Neutrophil (primary cell): Measurements from ENCODE around the gene CLEC14A.

Experiments used
- H3K27ac ChIP-seq: fragments of 200-600 bp; sonication (generic); 2 replicates; pipeline ENCODE4 v1.5.1; 2016; ENCODE audit warnings: mild to moderate bottlenecking, moderate library complexity
- H3K27me3 ChIP-seq: fragments of 200-600 bp; sonication (generic); 2 replicates; pipeline ENCODE4 v1.6.0; 2016; ENCODE audit warnings: mild to moderate bottlenecking
- H3K36me3 ChIP-seq: fragments of 200-600 bp; sonication (generic); 2 replicates; pipeline ENCODE4 v1.5.1; 2017
- H3K4me1 ChIP-seq, 2 experiments: fragments of 200-600 bp in 1 of 2; sonication (generic) in 1 of 2; 1 replicate in 1 of 2; 2 replicates in 1 of 2; pipeline versions ENCODE4 v1.5.1 to v1.6.1; 2013 to 2016; ENCODE audit warnings: low read depth in 1 of 2, low read length in 1 of 2, mild to moderate bottlenecking in 1 of 2, moderate library complexity in 1 of 2; ENCODE audit not compliant: control insufficient read depth in 1 of 2, insufficient read depth in 1 of 2
- H3K4me3 ChIP-seq, 2 experiments: fragments of 200-600 bp in 1 of 2; sonication (generic) in 1 of 2; 1 replicate in 1 of 2; 2 replicates in 1 of 2; pipeline ENCODE4 v1.5.1; 2013 to 2016; ENCODE audit warnings: low read depth in 1 of 2, low read length in 1 of 2, mild to moderate bottlenecking in 1 of 2, moderate library complexity in 1 of 2
- H3K9me3 ChIP-seq: fragments of 200-600 bp; sonication (generic); 2 replicates; pipeline ENCODE4 v1.5.1; 2016
- CTCF ChIP-seq: fragments of 200-600 bp; sonication (generic); IDR thresholded peaks from 2 replicates; pipeline ENCODE4 v1.5.1; 2016; ENCODE audit warnings: antibody characterized with exemption

The CLEC14A gene

DNA sequence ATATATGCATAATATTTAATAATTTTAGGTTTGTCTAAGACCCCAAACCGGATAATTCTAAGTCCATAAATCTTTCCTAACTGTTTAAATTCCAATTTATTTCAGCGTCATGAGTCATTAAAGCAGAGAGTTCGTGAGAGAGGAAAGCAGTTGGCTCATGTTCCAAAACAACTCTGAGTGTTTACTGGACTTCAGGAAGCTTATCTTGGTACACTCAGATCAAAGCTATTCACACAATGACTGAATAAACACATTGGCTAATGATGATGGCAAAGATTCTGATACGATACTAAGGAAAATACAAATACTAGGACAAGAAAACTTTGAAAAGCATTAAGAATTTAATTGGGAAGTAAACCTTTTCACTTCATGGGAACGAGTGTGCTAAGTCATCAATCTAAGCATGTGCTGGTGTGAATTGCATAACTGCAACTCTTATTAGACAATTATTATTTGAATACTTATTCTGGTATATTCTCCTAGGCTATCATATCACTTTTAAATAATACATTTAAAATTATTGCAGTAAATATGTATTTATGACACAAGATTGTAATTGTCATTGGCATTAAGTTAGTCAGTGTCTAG lies 34.8 kb upstream of the CLEC14A start:
- Histone ChIP-seq H3K4me3 (no peak overlapping the region), H3K36me3 (no peaks in the 10 kb centered on the region), H3K9me3 (no peaks in the 10 kb centered on the region), H3K27ac (no peak overlapping the region), H3K27me3 (no peaks in the 10 kb centered on the region), H3K4me1 (no peaks in the 10 kb centered on the region)
- no peak for TF ChIP-seq CTCF

DNA sequence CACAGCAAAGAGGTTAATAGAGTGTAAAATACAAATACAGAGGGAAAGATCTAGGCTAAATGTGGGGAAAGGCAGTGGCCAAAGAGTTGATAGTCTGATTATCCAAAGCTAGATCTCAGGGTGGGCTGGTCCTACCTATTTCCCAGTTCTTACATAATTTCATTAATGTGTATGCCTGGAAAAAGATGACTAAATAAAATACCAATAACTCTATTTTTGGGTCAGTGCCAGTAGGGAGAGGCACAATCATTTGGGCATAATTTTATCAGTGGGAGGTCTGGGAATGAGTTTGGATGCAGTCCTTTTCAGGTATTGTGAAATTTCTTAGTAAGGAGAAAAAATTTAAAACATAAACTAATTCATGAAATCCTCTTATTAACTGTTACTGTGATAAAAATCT lies 30.6 kb upstream of the CLEC14A start:
- Histone ChIP-seq H3K27ac (no peak overlapping the region), H3K4me1 (no peaks in the 10 kb centered on the region), H3K4me3 (no peak overlapping the region), H3K36me3 (no peaks in the 10 kb centered on the region), H3K9me3 (no peaks in the 10 kb centered on the region), H3K27me3 (no peaks in the 10 kb centered on the region)
- no peak for TF ChIP-seq CTCF

- Histone ChIP-seq H3K36me3 (no peaks in the 10 kb centered on the region), H3K27ac (no peak overlapping the region), H3K4me1 (no peaks in the 10 kb centered on the region), H3K9me3 (no peaks in the 10 kb centered on the region), H3K27me3 (no peaks in the 10 kb centered on the region), H3K4me3 (no peak overlapping the region)
- no peak for TF ChIP-seq CTCF
Measured at GRCh38 chr14:38285962-38286361, 30.1 kb upstream of the CLEC14A start.

DNA sequence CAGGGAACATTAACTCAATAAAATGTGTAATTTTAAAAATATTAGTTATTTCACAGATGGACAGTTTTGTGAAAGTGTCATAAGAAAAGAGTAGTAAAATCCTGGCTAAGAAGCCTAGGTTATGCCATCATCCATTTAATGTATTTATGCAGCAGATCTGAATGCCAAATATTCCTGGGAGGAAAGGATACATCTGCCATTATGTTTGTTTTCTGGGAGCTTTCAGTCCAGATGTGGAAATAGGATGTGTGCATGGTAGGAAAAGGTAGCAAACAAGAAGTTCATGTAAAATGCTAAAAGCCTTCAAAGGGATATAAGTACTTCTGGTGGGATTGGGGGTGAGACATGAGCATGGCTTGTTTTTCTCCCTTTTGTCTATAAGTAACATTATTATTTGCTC lies 27.0 kb upstream of the CLEC14A start:
- no peaks in the 10 kb centered on the region for H3K27me3 ChIP-seq
- H3K36me3 ChIP-seq = no peaks in the 10 kb centered on the region
- no peak for TF ChIP-seq CTCF
- H3K9me3 ChIP-seq = no peaks in the 10 kb centered on the region
- no peak overlapping the region for H3K27ac ChIP-seq
- H3K4me1 ChIP-seq = no peaks in the 10 kb centered on the region
- no peak overlapping the region for H3K4me3 ChIP-seq

DNA sequence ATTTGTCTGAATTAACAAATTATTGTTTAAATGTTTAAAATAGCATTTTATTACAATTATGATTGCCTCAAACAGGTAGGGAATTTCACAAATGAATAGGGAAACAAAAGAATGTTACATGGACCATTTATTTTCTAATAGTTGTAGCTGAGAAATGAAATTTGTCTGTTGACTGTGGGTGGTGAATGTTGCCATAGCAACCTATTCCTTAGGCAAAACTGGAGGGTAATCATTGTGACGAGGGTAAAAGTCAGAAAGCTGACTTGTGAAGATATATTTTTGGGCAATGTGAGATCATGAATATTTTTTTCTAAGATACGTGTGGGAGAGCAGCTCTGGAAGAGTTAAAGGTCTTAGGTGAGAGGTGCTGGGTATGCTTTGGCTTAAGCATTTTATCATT lies 24.2 kb upstream of the CLEC14A start:
- Histone ChIP-seq H3K9me3 (no peaks in the 10 kb centered on the region), H3K27me3 (no peaks in the 10 kb centered on the region), H3K36me3 (no peaks in the 10 kb centered on the region), H3K4me1 (no peaks in the 10 kb centered on the region), H3K4me3 (no peak overlapping the region), H3K27ac (no peak overlapping the region)
- TF ChIP-seq CTCF = no peak

DNA sequence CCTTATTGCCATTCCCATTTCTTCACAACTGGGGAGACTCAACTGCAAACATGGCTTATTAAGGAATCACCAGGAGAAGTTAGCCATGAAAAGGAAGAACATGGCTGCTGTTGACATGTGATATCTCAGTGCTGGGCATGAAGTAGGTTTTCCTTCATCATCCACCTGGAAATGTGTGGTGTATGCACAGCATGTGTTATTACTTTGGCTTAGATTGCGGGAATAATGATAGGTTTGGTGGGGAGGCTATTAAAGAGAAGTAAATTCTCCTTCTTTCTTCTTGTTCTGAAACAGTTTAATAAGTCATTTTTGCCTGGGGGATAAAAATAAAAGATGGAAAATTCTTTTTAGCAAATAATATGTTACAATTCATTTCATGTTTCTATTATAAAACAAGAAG lies 23.7 kb upstream of the CLEC14A start:
- H3K9me3 ChIP-seq = no peaks in the 10 kb centered on the region
- no peaks in the 10 kb centered on the region for H3K4me1 ChIP-seq
- H3K27me3 ChIP-seq = no peaks in the 10 kb centered on the region
- no peak overlapping the region for H3K4me3 ChIP-seq
- H3K27ac ChIP-seq = no peak overlapping the region
- no peak for TF ChIP-seq CTCF
- H3K36me3 ChIP-seq = no peaks in the 10 kb centered on the region
